Neuronal stem cell (in vitro differentiated cells): Measurements from ENCODE around the gene GIGYF2. TPM values are rescaled to one million over a fixed set of nuclear protein-coding genes. Genes with fewer than 3 reads are reported as not detected.
A peak's percentile ranks its signal among the peaks of the same experiment; 100 is the strongest.

Experiments
- DNase-seq: peaks from one replicate; pipeline ENCODE4 v3.0.0-alpha.2; 2013; ENCODE audit warnings: low spot score
- H2AFZ ChIP-seq: one replicate; pipeline ENCODE4 v1.6.1; 2013; ENCODE audit warnings: mild to moderate bottlenecking, low read length, inconsistent platforms
- H2AK5ac ChIP-seq: 2 replicates; pipeline ENCODE4 v1.6.1; 2013; ENCODE audit warnings: low read depth, mild to moderate bottlenecking, inconsistent platforms, low read length, moderate library complexity, mixed read lengths
- H2BK120ac ChIP-seq: 2 replicates; pipeline ENCODE4 v1.6.1; 2013; ENCODE audit warnings: low read depth, mild to moderate bottlenecking, inconsistent platforms, low read length, moderate library complexity, mixed read lengths
- H2BK12ac ChIP-seq: one replicate; pipeline ENCODE4 v1.6.1; 2013; ENCODE audit warnings: low read length, inconsistent platforms
- H2BK15ac ChIP-seq: 2 replicates; pipeline ENCODE4 v1.6.1; 2013; ENCODE audit warnings: mild to moderate bottlenecking, low read length, inconsistent platforms, mixed read lengths
- H2BK5ac ChIP-seq: one replicate; pipeline ENCODE4 v1.6.1; 2013; ENCODE audit warnings: inconsistent platforms, mild to moderate bottlenecking, low read length, moderate library complexity
- H3K14ac ChIP-seq: one replicate; pipeline ENCODE4 v1.6.1; 2013; ENCODE audit warnings: low read length, inconsistent platforms
- H3K18ac ChIP-seq: 2 replicates; pipeline ENCODE4 v1.6.1; 2013; ENCODE audit warnings: low read length, inconsistent platforms
- H3K23ac ChIP-seq: 2 replicates; pipeline ENCODE4 v1.6.1; 2013; ENCODE audit warnings: low read depth, mild to moderate bottlenecking, mixed read lengths, low read length, inconsistent platforms; ENCODE audit not compliant: poor library complexity
- H3K27ac ChIP-seq: replicated peaks from 3 replicates; pipeline ENCODE4 v1.5.1; 2013; ENCODE audit warnings: low read length, inconsistent platforms
- H3K27me3 ChIP-seq, 3 experiments: 2 replicates each; pipeline ENCODE4 v1.6.1; 2013; ENCODE audit warnings: low read length in 3 of 3, mild to moderate bottlenecking in 2 of 3, inconsistent platforms in 1 of 3, low read depth in 1 of 3, mixed read lengths in 1 of 3, moderate library complexity in 1 of 3; ENCODE audit not compliant: control insufficient read depth in 3 of 3, insufficient read depth in 3 of 3
- H3K36me3 ChIP-seq, 2 donors: replicated peaks in 1 of 2; 2 replicates each; pipeline ENCODE4 v1.6.1; 2013; ENCODE audit warnings: low read length in 2 of 2; ENCODE audit not compliant: control insufficient read depth in 2 of 2, insufficient read depth in 2 of 2
- H3K4ac ChIP-seq: 2 replicates; pipeline ENCODE4 v1.6.1; 2013; ENCODE audit warnings: inconsistent platforms, mild to moderate bottlenecking, low read length, moderate library complexity
- H3K4me1 ChIP-seq, 2 donors: 1 replicate in 1 of 2; 2 replicates in 1 of 2; pipeline ENCODE4 v1.6.1; 2013; ENCODE audit warnings: low read length in 2 of 2, low read depth in 1 of 2; ENCODE audit not compliant: control insufficient read depth in 2 of 2, insufficient read depth in 1 of 2
- H3K4me2 ChIP-seq: one replicate; pipeline ENCODE4 v1.6.1; 2013; ENCODE audit warnings: mild to moderate bottlenecking, low read length, inconsistent platforms; ENCODE audit not compliant: insufficient read depth, poor library complexity, severe bottlenecking
- H3K4me3 ChIP-seq, 2 donors: 2 replicates each; pipeline ENCODE4 v1.5.1; 2013; ENCODE audit warnings: low read length in 2 of 2, mild to moderate bottlenecking in 2 of 2, inconsistent platforms in 1 of 2, moderate library complexity in 1 of 2
- H3K79me1 ChIP-seq: one replicate; pipeline ENCODE4 v1.6.1; 2013; ENCODE audit warnings: low read depth, mild to moderate bottlenecking, inconsistent platforms, low read length, moderate library complexity
- H3K9ac ChIP-seq: one replicate; pipeline ENCODE4 v1.6.1; 2013; ENCODE audit warnings: mild to moderate bottlenecking, low read depth, low read length, inconsistent platforms; ENCODE audit not compliant: poor library complexity
- H3K9me3 ChIP-seq, 2 donors: replicated peaks in 1 of 2; 2 replicates each; pipeline versions ENCODE3 to v1.6.1; 2013; ENCODE audit warnings: low read length in 2 of 2, mild to moderate bottlenecking in 2 of 2, inconsistent platforms in 1 of 2, low read depth in 1 of 2, mixed read lengths in 1 of 2, moderate library complexity in 1 of 2; ENCODE audit not compliant: control insufficient read depth in 2 of 2, insufficient read depth in 1 of 2
- H4K8ac ChIP-seq: one replicate; pipeline ENCODE4 v1.6.1; 2013; ENCODE audit warnings: low read depth, mild to moderate bottlenecking, inconsistent platforms, low read length, moderate library complexity
- H4K91ac ChIP-seq: one replicate; pipeline ENCODE4 v1.6.1; 2013; ENCODE audit warnings: low read length, low read depth, mild to moderate bottlenecking, inconsistent platforms; ENCODE audit not compliant: poor library complexity
- WGBS, 2 donors: extraction: QIAGEN DNeasy Blood & Tissue Kit; methylation state at CpG; one replicate each; pipeline ENCODE4 v1.1.7; 2013; ENCODE audit warnings: missing lambda C conversion rate in 2 of 2, mixed read lengths in 1 of 2; ENCODE audit not compliant: insufficient read length in 2 of 2, insufficient replicate concordance in 1 of 2; ENCODE audit errors: extremely low coverage in 2 of 2; 5-methylcytosine and 5-hydroxymethylcytosine counted together
- polyA plus RNA-seq, 2 experiments: library from polyadenylated mRNA; stranded (reverse); fragments of 200-250 nt; gene quantifications; one replicate each; pipeline ENCODE4 v1.2.3, GENCODE V29; 2013

Gene GIGYF2
- polyA plus RNA-seq (2013, experiment 1 of 2), result 39.1 TPM
- 39.1 TPM for polyA plus RNA-seq (2013, experiment 2 of 2)

- Histone ChIP-seq H3K27ac (peak within 1 kb of the TSS; percentile 75), H3K4me3 (peak within 1 kb of the TSS; percentile 99), H3K23ac (peak within 1 kb of the TSS; percentile 57), H2BK5ac (peak within 1 kb of the TSS; percentile 92), H2AK5ac (peak within 1 kb of the TSS; percentile 64), H2AFZ (peak within 1 kb of the TSS; percentile 95), H3K4ac (peak within 1 kb of the TSS; percentile 100), H4K91ac (peak within 1 kb of the TSS; percentile 83), H3K18ac (peak within 1 kb of the TSS; percentile 99), H2BK120ac (no peak within 1 kb of the TSS), H3K27me3 (no peaks in the 10 kb centered on the region), H2BK15ac (no peak within 1 kb of the TSS), H3K79me1 (peaks cover 13% of the 10 kb centered on the region), H3K36me3 (peaks cover 0 to 33% of the 10 kb centered on the region in 2 donors), H4K8ac (peak within 1 kb of the TSS; percentile 48), H3K4me2 (peak within 1 kb of the TSS; percentile 78), H2BK12ac (no peak within 1 kb of the TSS), H3K9ac (peak within 1 kb of the TSS; percentile 98), H3K4me1 (peaks cover 5 to 14% of the 10 kb centered on the region in 2 donors), H3K14ac (peak within 1 kb of the TSS; percentile 11), H3K9me3 (no peaks in the 10 kb centered on the region)
- DNase-seq, result peak; percentile 92
- no CpG with 5 or more reads among the region's 71 CpGs for WGBS, 2 donors
Measured at GRCh38 chr2:232697059-232697806, at the start of gene GIGYF2. TSS of gene GIGYF2 (plus strand) at chr2:232697331. CDS start at chr2:232735198, 37,867 bp downstream.

DNA sequence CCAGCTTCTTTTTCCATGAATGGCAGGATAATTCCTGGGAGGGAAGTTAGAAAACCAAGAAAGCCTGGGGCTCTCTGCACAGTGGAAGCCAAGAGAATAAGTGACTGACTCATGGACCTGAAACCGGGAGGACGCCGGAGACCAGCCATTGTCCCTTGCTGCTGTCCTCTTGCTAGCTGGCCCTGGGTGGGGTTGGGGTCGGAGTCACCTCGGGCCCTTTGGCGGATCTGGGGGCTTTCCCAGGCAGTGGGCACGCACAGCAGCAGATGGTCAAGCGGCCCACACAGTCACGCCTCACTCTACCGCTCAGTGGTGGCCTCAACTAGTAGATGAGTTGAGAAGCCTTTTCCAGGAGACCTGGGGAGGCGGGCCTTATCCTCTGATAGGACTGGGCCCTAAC lies 48.1 kb upstream of the GIGYF2 start:
- no CpG with 5 or more reads among the region's 11 CpGs for whole genome bisulfite sequencing, 2 donors
- Histone ChIP-seq H3K9me3 (no peaks in the 10 kb centered on the region), H3K9ac (no peak overlapping the region), H4K8ac (no peak overlapping the region), H3K4me1 (peaks cover 1 to 7% of the 10 kb centered on the region in 2 donors), H3K23ac (peak overlapping the region; percentile 26), H4K91ac (no peak overlapping the region), H3K36me3 (no peaks in the 10 kb centered on the region), H3K79me1 (no peaks in the 10 kb centered on the region), H3K4ac (no peak overlapping the region), H2AFZ (no peak overlapping the region), H2BK5ac (no peak overlapping the region), H3K27me3 (peaks cover 0 to 3% (median 0%) of the 10 kb centered on the region in 3 experiments), H2BK12ac (no peak overlapping the region), H3K18ac (no peak overlapping the region), H3K14ac (no peak overlapping the region), H2AK5ac (peak overlapping the region; percentile 23), H3K27ac (no peak overlapping the region), H2BK120ac (no peak overlapping the region), H3K4me3 (no peak overlapping the region), H3K4me2 (no peak overlapping the region), H2BK15ac (no peak overlapping the region)
- no peak for DNase-seq

DNA sequence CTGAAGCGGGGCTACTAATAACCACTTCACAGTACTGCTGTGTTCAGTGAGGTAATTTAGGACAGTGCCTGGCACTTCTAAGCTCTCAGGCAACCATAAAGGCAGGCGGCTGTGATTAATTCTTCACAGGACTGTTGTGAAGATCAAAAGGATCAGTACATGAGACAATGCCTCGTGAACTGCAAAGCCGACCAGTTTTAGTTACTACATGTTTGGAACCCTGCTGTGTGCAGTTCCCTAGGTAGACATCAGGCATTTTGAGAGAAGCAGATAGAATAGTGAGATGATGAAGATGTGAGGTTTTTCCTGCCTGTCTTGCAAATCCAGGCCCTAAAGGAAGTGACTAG lies 44.7 kb upstream of the GIGYF2 start:
- H2BK5ac ChIP-seq, result no peak overlapping the region
- H2BK120ac ChIP-seq, result no peak overlapping the region
- no peak overlapping the region for H3K9ac ChIP-seq
- H3K4me1 ChIP-seq, result peaks cover 4 to 10% of the 10 kb centered on the region in 2 donors
- no peak overlapping the region for H2BK12ac ChIP-seq
- H3K27ac ChIP-seq, result no peak overlapping the region
- H4K91ac ChIP-seq, result no peak overlapping the region
- no peak overlapping the region for H2AK5ac ChIP-seq
- no peak overlapping the region for H3K4ac ChIP-seq
- no peak overlapping the region for H3K4me2 ChIP-seq
- H3K9me3 ChIP-seq, result no peaks in the 10 kb centered on the region
- peak overlapping the region; percentile 42 for H2AFZ ChIP-seq
- no peak overlapping the region for H3K18ac ChIP-seq
- H3K14ac ChIP-seq, result no peak overlapping the region
- no peaks in the 10 kb centered on the region for H3K36me3 ChIP-seq
- H2BK15ac ChIP-seq, result no peak overlapping the region
- no peak overlapping the region for H4K8ac ChIP-seq
- no peak overlapping the region for H3K23ac ChIP-seq
- H3K27me3 ChIP-seq, result peaks cover 0 to 3% (median 0%) of the 10 kb centered on the region in 3 experiments
- no peak for DNase-seq
- no CpG with 5 or more reads among the region's 4 CpGs for WGBS, 2 donors
- H3K79me1 ChIP-seq, result no peaks in the 10 kb centered on the region
- no peak overlapping the region for H3K4me3 ChIP-seq

GRCh38 chr2:232653441-232653840 lies 43.7 kb upstream of the GIGYF2 start:
- WGBS, 2 donors, result no CpG with 5 or more reads among the region's 7 CpGs
- Histone ChIP-seq H4K91ac (no peak overlapping the region), H3K4ac (no peak overlapping the region), H3K4me1 (peaks cover 4 to 10% of the 10 kb centered on the region in 2 donors), H3K9me3 (no peaks in the 10 kb centered on the region), H2AK5ac (no peak overlapping the region), H3K27ac (no peak overlapping the region), H3K4me2 (no peak overlapping the region), H4K8ac (no peak overlapping the region), H3K79me1 (no peaks in the 10 kb centered on the region), H3K14ac (no peak overlapping the region), H2BK15ac (no peak overlapping the region), H2AFZ (no peak overlapping the region), H3K27me3 (peaks cover 0 to 3% (median 0%) of the 10 kb centered on the region in 3 experiments), H3K9ac (no peak overlapping the region), H3K18ac (no peak overlapping the region), H2BK12ac (no peak overlapping the region), H3K23ac (no peak overlapping the region), H3K36me3 (no peaks in the 10 kb centered on the region), H3K4me3 (no peak overlapping the region), H2BK5ac (no peak overlapping the region), H2BK120ac (no peak overlapping the region)
- DNase-seq, result no peak
